Activated B cell treated with CpG ODN at 0.5 μM for 24 hours (primary cell): ENCODE results near the gene PPP1R9B. TPM values are rescaled to one million over a fixed set of nuclear protein-coding genes. Genes with fewer than 3 reads are reported as not detected.

Experiments used
- ATAC-seq: fragments of 200-7000 bp; cut with Tn5 transposase; one replicate; pipeline ENCODE4 v1.10.0; 2021; ENCODE audit warnings: low read depth, mild to moderate bottlenecking, moderate library complexity
- CTCF ChIA-PET: fragments of 350-600 bp; sonication (Branson Sonifier 250); formaldehyde crosslinking; loops from one replicate; lab custom pipeline; 2021; ENCODE audit warnings: antibody characterized with exemption; lab: Charles Lee
- POLR2A ChIA-PET: fragments of 350-600 bp; sonication (Branson Sonifier 250); formaldehyde crosslinking; loops from one replicate; lab custom pipeline; 2021; ENCODE audit warnings: antibody characterized with exemption; lab: Charles Lee
- DNase-seq: peaks from one replicate; pipeline ENCODE4 v3.0.0; 2022
- H3K27ac Mint-ChIP-seq: one replicate; pipeline ENCODE4 v1.8.0; 2020; ENCODE audit warnings: mixed read lengths
- H3K27me3 Mint-ChIP-seq: one replicate; pipeline ENCODE4 v1.8.0; 2021; ENCODE audit warnings: mixed read lengths
- H3K36me3 Mint-ChIP-seq: one replicate; pipeline ENCODE4 v1.8.0; 2021; ENCODE audit warnings: low read depth, mixed read lengths
- H3K4me1 Mint-ChIP-seq: one replicate; pipeline ENCODE4 v1.8.0; 2021; ENCODE audit warnings: mixed read lengths
- H3K4me3 Mint-ChIP-seq: one replicate; pipeline ENCODE4 v1.8.0; 2020; ENCODE audit warnings: mild to moderate bottlenecking, mixed read lengths
- H3K9me3 Mint-ChIP-seq: one replicate; pipeline ENCODE4 v1.8.0; 2020; ENCODE audit warnings: mixed read lengths
- intact Hi-C: fragments of 100-400 bp; cut with micrococcal nuclease; formaldehyde crosslinking; loops from one replicate; pipeline ENCODE4 v1.15.1; 2024
- total RNA-seq: library from RNA; stranded (reverse); gene quantifications from 2 replicates; pipeline ENCODE4 v1.2.3, GENCODE V29; 2022
- TF ChIP-seq, protein P1 (sequence below): fragments of 200-600 bp; IDR thresholded peaks from one replicate; pipeline ENCODE4 v1.8.0; 2022; ENCODE audit warnings: antibody characterized with exemption, mild to moderate bottlenecking

PPP1R9B gene
- total RNA-seq, 1 donor from 2014 or later: 313 TPM

DNA sequence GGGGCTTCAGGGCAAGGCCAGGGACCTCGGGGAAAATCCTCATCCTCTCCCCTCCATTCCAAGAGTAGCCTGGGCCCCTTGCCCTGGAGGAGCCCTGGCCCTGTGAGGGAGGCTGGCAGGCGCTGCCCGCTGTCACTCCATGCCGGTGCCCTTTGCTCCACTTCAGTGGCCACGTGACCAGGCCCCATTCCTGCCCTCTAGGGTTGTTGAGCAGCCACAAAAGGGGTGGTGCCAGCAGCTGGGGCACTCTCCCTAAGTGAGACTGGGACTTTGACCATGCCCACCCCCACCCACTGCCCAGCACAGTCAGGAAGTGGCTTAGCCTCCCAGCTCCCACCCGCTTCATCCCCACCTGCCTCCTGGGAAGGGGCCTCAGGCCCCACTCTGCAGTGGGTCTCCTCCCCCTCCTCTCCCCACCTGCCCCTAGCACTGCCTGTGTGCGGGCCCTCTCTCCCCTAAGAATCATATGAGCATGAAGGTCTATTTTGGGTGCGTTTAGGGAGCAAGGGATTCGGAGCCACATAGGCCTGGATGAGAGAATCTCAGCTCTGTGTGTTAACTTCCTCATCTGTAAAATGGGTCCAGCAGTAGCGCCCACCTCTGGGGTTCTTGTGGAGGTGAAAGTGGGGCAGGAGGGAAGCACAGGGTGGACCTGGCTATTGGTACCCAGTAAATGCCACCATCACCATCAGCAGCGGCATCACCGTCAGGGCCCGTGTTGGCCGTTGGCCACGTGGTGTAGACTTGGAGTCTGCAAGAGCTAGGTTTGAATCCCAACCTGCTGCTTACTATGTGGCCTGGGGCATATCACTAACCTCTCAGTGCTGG is 48.1 kb downstream of the PPP1R9B start:
- Mint-ChIP-seq H3K36me3 (peaks cover 47% of the 10 kb centered on the region), H3K27me3 (no peaks in the 10 kb centered on the region), H3K9me3 (no peaks in the 10 kb centered on the region), H3K4me3 (no peak overlapping the region), H3K4me1 (peaks cover 2% of the 10 kb centered on the region), H3K27ac (no peak overlapping the region)
- no peak for DNase-seq
- ATAC-seq: no peak
- TF ChIP-seq, protein P1, sequence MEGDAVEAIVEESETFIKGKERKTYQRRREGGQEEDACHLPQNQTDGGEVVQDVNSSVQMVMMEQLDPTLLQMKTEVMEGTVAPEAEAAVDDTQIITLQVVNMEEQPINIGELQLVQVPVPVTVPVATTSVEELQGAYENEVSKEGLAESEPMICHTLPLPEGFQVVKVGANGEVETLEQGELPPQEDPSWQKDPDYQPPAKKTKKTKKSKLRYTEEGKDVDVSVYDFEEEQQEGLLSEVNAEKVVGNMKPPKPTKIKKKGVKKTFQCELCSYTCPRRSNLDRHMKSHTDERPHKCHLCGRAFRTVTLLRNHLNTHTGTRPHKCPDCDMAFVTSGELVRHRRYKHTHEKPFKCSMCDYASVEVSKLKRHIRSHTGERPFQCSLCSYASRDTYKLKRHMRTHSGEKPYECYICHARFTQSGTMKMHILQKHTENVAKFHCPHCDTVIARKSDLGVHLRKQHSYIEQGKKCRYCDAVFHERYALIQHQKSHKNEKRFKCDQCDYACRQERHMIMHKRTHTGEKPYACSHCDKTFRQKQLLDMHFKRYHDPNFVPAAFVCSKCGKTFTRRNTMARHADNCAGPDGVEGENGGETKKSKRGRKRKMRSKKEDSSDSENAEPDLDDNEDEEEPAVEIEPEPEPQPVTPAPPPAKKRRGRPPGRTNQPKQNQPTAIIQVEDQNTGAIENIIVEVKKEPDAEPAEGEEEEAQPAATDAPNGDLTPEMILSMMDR: no peak
- ChIA-PET CTCF (interaction anchor here (2.1 kb wide), 1 partner anchor 8 kb away, joined by 9 read pairs; no protein-coding TSS in a partner anchor), POLR2A (no interaction called here)
- intact Hi-C loops: no loop called here

DNA sequence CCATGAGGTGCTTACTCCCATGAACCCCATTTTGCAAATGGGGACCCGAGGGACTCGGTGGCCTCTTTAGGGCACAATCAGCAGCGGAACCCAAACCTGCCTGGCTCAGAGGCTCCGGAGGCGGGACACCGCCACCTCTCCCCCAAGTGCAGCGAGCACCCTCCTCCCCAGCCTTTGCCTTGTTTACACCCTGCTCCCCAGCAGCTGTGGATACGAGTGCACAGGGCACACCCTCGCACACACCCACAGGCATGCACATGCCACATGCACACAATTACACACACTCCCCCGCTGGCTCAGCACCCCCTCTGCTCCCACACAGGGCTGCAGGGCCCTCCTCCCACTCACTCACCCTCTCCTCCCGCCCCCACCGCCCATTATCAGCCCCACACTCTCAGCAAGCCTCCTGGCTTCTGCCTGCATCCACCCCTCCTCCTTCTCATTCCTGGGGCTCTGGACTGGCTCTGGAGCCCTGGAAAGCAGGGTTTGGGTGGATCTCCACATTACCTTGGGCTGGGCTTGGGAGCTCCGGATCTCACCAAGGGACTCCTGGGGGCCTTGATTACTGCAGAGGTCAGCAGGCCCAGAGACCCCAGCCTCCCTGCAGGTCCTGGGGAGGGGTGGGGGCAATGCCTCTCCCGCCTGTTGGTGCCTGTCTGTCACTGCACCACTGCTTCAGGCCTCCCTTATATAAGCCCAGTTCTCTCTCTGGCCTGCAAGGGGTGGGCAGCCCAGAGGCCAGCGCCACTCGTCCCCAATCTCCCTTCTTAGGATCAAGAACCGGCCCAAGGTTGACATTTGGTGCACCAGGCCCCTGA is 48.9 kb downstream of the PPP1R9B start:
- CTCF ChIA-PET: no interaction called here
- H3K27ac Mint-ChIP-seq: no peak overlapping the region

DNA sequence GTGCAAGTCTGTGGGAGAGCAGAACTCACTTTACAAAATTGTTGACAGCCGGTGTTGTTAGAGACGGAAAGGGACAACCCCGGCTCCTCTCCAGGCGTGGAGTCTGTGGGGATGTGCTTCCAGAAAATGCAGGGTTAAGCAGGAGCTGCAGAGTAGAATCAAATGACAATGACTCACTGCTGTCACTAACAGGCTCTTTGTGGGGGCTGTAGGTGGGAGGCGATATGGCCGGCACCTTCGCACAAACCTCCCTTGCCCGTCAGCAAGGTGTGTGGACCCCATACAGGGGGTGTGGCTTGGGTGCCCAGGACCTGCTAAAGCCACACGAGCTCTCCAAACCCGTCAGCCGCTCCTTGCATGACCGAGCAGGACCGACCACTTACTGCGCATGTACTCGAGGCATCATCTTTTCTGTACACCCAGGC is 49.5 kb downstream of the PPP1R9B start:
- TF ChIP-seq, protein P1: no peak
- ATAC-seq (no peak), DNase-seq (no peak)
- ChIA-PET POLR2A (no interaction called here), CTCF (no interaction called here)
- Mint-ChIP-seq H3K27ac (no peak overlapping the region), H3K4me3 (no peak overlapping the region), H3K4me1 (peaks cover 9% of the 10 kb centered on the region), H3K27me3 (no peaks in the 10 kb centered on the region), H3K36me3 (peaks cover 39% of the 10 kb centered on the region), H3K9me3 (no peaks in the 10 kb centered on the region)
- intact Hi-C loops: no loop called here

More for the DNA sequence above, 48.9 kb downstream of the PPP1R9B start:
- ATAC-seq (no peak), DNase-seq (no peak)
- Mint-ChIP-seq H3K36me3 (peaks cover 42% of the 10 kb centered on the region), H3K4me3 (no peak overlapping the region), H3K27me3 (no peaks in the 10 kb centered on the region), H3K4me1 (peaks cover 3% of the 10 kb centered on the region), H3K9me3 (no peaks in the 10 kb centered on the region)
- TF ChIP-seq, protein P1: no peak
- POLR2A ChIA-PET: no interaction called here
- intact Hi-C loops: no loop called here

DNA sequence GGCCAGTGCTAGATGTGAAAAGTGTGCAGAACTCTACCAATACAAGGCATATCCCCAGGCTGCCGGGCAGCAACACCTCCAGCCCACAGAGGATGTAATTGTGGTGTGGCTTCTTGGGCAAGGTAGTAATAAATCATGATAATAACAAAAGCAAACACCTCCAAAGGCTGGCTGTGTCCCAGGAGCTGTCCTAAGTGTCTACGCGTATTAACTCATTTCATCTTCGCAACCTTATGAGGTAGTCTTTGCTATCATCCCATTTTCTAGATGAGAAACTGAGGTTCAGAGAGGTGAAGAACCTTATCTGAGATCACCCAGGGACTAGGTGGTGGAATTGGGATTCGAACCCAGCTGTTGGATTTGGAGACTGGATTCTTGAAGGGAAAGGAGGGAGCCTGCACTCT is 50.0 kb downstream of the PPP1R9B start:
- TF ChIP-seq, protein P1: no peak
- no peaks in the 10 kb centered on the region for H3K9me3 Mint-ChIP-seq
- POLR2A ChIA-PET: no interaction called here

DNA sequence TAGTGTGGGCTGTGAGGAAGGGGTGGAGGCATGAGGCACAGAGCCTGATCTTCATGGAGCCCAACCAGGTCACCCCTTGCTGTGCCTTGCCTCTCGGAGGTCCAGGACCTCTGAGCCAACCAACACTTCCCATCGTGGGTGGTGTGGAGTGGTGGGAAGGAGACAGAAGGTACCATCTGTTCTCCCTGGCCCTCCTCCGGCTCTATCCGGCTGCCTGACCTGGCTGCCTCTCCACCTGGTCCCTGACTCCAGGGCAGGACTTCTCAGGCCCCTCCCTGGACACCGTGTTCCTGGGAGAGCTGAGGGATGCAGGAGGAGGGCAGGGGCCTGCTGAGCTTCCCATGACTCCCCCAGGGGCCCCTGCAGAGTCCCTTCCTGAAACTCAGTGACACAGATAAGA is 51.5 kb downstream of the PPP1R9B start:
- H3K4me3 Mint-ChIP-seq: no peak overlapping the region
- POLR2A ChIA-PET: no interaction called here
- DNase-seq (no peak), ATAC-seq (no peak)
- no peaks in the 10 kb centered on the region for H3K9me3 Mint-ChIP-seq
- no peak overlapping the region for H3K27ac Mint-ChIP-seq
- intact Hi-C loops: loop anchor here (10.0 kb wide), 1 partner anchor 424 kb away; the partner anchor contains the start of gene SPOP
- peaks cover 42% of the 10 kb centered on the region for H3K36me3 Mint-ChIP-seq
- TF ChIP-seq, protein P1: no peak
- no peaks in the 10 kb centered on the region for H3K27me3 Mint-ChIP-seq
- peaks cover 28% of the 10 kb centered on the region for H3K4me1 Mint-ChIP-seq
- CTCF ChIA-PET: interaction anchor here (0.8 kb wide), 1 partner anchor 12 kb away, joined by 5 read pairs; no protein-coding TSS in a partner anchor

More for the DNA sequence above, 50.0 kb downstream of the PPP1R9B start:
- H3K36me3 Mint-ChIP-seq: peaks cover 36% of the 10 kb centered on the region
- CTCF ChIA-PET: interaction anchor here (0.8 to 0.9 kb wide), 2 partner anchors 13 to 69 kb away, joined by 3 read pairs; no protein-coding TSS in a partner anchor
- H3K27me3 Mint-ChIP-seq: no peaks in the 10 kb centered on the region
- ATAC-seq: no peak
- no peak for DNase-seq
- intact Hi-C loops: no loop called here
- H3K4me3 Mint-ChIP-seq: no peak overlapping the region
- H3K27ac Mint-ChIP-seq: no peak overlapping the region
- H3K4me1 Mint-ChIP-seq: peaks cover 14% of the 10 kb centered on the region
